Lower leg skin (tissue), 3 donors: ENCODE measurements around the gene MGA.

ENCODE experiments used
- POLR2A ChIP-seq, 2 donors: fragments of 450-650 bp; IDR thresholded peaks; one replicate each; pipeline ENCODE4 v1.6.1; 2016 to 2017; ENCODE audit warnings: antibody characterized with exemption in 2 of 2, mild to moderate bottlenecking in 1 of 2, moderate library complexity in 1 of 2
- TF ChIP-seq, protein P1 (sequence below), 3 donors: fragments of 450-650 bp; IDR thresholded peaks; one replicate each; pipeline ENCODE4 v1.5.1; 2016; ENCODE audit warnings: antibody characterized with exemption in 3 of 3, mild to moderate bottlenecking in 3 of 3, moderate library complexity in 2 of 3

DNA sequence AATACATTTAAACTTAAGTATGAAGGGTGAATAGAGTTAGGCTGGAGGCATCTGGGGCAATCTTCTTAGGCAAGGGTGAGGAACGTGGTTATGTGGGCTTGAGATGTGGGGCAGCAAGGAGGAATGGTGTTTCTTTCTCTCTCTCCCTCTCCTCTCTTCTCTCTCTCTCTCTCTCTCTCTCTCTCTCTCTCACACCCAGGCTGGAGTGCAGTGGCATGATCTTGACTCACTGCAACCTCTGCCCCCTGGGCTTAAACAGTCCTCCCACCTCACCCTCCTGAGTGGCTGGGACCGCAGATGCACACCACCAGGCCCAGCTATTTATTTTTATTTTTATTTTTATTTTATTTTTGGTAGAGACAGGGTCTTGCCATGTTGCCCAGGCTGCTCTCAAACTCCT lies 4.0 kb upstream of the MGA start:
- TF ChIP-seq, protein P1, sequence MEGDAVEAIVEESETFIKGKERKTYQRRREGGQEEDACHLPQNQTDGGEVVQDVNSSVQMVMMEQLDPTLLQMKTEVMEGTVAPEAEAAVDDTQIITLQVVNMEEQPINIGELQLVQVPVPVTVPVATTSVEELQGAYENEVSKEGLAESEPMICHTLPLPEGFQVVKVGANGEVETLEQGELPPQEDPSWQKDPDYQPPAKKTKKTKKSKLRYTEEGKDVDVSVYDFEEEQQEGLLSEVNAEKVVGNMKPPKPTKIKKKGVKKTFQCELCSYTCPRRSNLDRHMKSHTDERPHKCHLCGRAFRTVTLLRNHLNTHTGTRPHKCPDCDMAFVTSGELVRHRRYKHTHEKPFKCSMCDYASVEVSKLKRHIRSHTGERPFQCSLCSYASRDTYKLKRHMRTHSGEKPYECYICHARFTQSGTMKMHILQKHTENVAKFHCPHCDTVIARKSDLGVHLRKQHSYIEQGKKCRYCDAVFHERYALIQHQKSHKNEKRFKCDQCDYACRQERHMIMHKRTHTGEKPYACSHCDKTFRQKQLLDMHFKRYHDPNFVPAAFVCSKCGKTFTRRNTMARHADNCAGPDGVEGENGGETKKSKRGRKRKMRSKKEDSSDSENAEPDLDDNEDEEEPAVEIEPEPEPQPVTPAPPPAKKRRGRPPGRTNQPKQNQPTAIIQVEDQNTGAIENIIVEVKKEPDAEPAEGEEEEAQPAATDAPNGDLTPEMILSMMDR (IDR thresholded peaks at IDR 0.05) = no peak
- TF ChIP-seq POLR2A (IDR thresholded peaks at IDR 0.05) = no peak
